ENCODE data around the gene CRHR1.

GRCh38 chr17:45876539-45876938 lies 92.4 kb downstream of the CRHR1 start:
- TF ChIP-seq, protein P1, sequence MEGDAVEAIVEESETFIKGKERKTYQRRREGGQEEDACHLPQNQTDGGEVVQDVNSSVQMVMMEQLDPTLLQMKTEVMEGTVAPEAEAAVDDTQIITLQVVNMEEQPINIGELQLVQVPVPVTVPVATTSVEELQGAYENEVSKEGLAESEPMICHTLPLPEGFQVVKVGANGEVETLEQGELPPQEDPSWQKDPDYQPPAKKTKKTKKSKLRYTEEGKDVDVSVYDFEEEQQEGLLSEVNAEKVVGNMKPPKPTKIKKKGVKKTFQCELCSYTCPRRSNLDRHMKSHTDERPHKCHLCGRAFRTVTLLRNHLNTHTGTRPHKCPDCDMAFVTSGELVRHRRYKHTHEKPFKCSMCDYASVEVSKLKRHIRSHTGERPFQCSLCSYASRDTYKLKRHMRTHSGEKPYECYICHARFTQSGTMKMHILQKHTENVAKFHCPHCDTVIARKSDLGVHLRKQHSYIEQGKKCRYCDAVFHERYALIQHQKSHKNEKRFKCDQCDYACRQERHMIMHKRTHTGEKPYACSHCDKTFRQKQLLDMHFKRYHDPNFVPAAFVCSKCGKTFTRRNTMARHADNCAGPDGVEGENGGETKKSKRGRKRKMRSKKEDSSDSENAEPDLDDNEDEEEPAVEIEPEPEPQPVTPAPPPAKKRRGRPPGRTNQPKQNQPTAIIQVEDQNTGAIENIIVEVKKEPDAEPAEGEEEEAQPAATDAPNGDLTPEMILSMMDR (optimal IDR thresholded peaks at IDR 0.05 in 1 of 3, IDR thresholded peaks at IDR 0.05 in 1 of 3, conservative IDR thresholded peaks at IDR 0.05 in 1 of 3; ENCODE audit: extremely low read depth in 1 of 3, insufficient read depth in 2 of 3, low read length in 3 of 3), result no peak
- no peak for TF ChIP-seq EZH2 (IDR thresholded peaks at IDR 0.05; ENCODE audit: low read length)

Data from keratinocyte (primary cell).